ENCODE measurements around the gene MTHFD2L. TPM values are rescaled to one million over a fixed set of nuclear protein-coding genes. Genes with fewer than 3 reads are reported as not detected.
A peak's percentile ranks its signal among the peaks of the same experiment; 100 is the strongest.
"Not testable (repeated sequence)": the region's sequence is repeated elsewhere in the genome, so short reads cannot be mapped to it uniquely, and the experiment has no call there.

The MTHFD2L gene
- total RNA-seq, 1 experiment from 2014 or later, result 11.6 TPM

GRCh38 chr4:74174421-74174820 lies 16.5 kb downstream of the MTHFD2L start:
- no peak for DNase-seq (ENCODE audit: low read depth)
- in situ Hi-C loops (cut with HindIII; ENCODE audit: low pct_unique_long_range_greater_than_20kb, low sequenced_read_pairs), result no loop called here

- DNase-seq (ENCODE audit: low read depth), result no peak
- in situ Hi-C loops (cut with HindIII; ENCODE audit: low pct_unique_long_range_greater_than_20kb, low sequenced_read_pairs), result loop anchor here (25.0 kb wide), 1 partner anchor 137 kb away; the partner anchor contains the start of gene EPGN
Observed at GRCh38 chr4:74174941-74175340, 17.0 kb downstream of the MTHFD2L start.

- DNase-seq (ENCODE audit: low read depth), result no peak
- in situ Hi-C loops (cut with HindIII; ENCODE audit: low pct_unique_long_range_greater_than_20kb, low sequenced_read_pairs), result loop anchor here (25.0 kb wide), 1 partner anchor 137 kb away; the partner anchor contains the start of gene EPGN
Observed at GRCh38 chr4:74175379-74175778, 17.5 kb downstream of the MTHFD2L start.

- in situ Hi-C loops (cut with HindIII; ENCODE audit: low pct_unique_long_range_greater_than_20kb, low sequenced_read_pairs), result loop anchor here (25.0 kb wide), 1 partner anchor 134 kb away; the partner anchor contains the start of gene EPGN
- no peak for DNase-seq (ENCODE audit: low read depth)
Observed at GRCh38 chr4:74178798-74179197, 20.9 kb downstream of the MTHFD2L start.

- in situ Hi-C loops (cut with HindIII; ENCODE audit: low pct_unique_long_range_greater_than_20kb, low sequenced_read_pairs), result loop anchor here (25.0 kb wide), 1 partner anchor 131 kb away; the partner anchor contains the start of gene EPGN
- no peak for DNase-seq (ENCODE audit: low read depth)
Observed at GRCh38 chr4:74181219-74181618, 23.3 kb downstream of the MTHFD2L start.

GRCh38 chr4:74188912-74189311 lies 31.0 kb downstream of the MTHFD2L start:
- DNase-seq (ENCODE audit: low read depth), result no peak
- in situ Hi-C loops (cut with HindIII; ENCODE audit: low pct_unique_long_range_greater_than_20kb, low sequenced_read_pairs), result loop anchor here (25.0 kb wide), 1 partner anchor 123 kb away; the partner anchor contains the start of gene EPGN

GRCh38 chr4:74189331-74190043 lies 31.6 kb downstream of the MTHFD2L start:
- in situ Hi-C loops (cut with HindIII; ENCODE audit: low pct_unique_long_range_greater_than_20kb, low sequenced_read_pairs), result loop anchor here (25.0 kb wide), 1 partner anchor 123 kb away; the partner anchor contains the start of gene EPGN
- peak; percentile 79 for DNase-seq (ENCODE audit: low read depth)

- in situ Hi-C loops (cut with HindIII; ENCODE audit: low pct_unique_long_range_greater_than_20kb, low sequenced_read_pairs), result loop anchor here (25.0 kb wide), 1 partner anchor 122 kb away; the partner anchor contains the start of gene EPGN
- DNase-seq (ENCODE audit: low read depth), result no peak
Observed at GRCh38 chr4:74190332-74190731, 32.4 kb downstream of the MTHFD2L start.

GRCh38 chr4:74190919-74191397 lies 33.0 kb downstream of the MTHFD2L start:
- DNase-seq (ENCODE audit: low read depth), result no peak
- in situ Hi-C loops (cut with HindIII; ENCODE audit: low pct_unique_long_range_greater_than_20kb, low sequenced_read_pairs), result loop anchor here (25.0 kb wide), 1 partner anchor 121 kb away; the partner anchor contains the start of gene EPGN

- in situ Hi-C loops (cut with HindIII; ENCODE audit: low pct_unique_long_range_greater_than_20kb, low sequenced_read_pairs), result loop anchor here (25.0 kb wide), 1 partner anchor 115 kb away; the partner anchor contains the start of gene EPGN
- no peak for DNase-seq (ENCODE audit: low read depth)
Observed at GRCh38 chr4:74197080-74197479, 39.2 kb downstream of the MTHFD2L start.

- DNase-seq (ENCODE audit: low read depth), result peak; percentile 64
- in situ Hi-C loops (cut with HindIII; ENCODE audit: low pct_unique_long_range_greater_than_20kb, low sequenced_read_pairs), result no loop called here
Observed at GRCh38 chr4:74202062-74202586, 44.2 kb downstream of the MTHFD2L start.

- DNase-seq (ENCODE audit: low read depth), result no peak
- in situ Hi-C loops (cut with HindIII; ENCODE audit: low pct_unique_long_range_greater_than_20kb, low sequenced_read_pairs), result no loop called here
Observed at GRCh38 chr4:74203467-74203866, 45.5 kb downstream of the MTHFD2L start.

GRCh38 chr4:74205046-74205445 lies 47.1 kb downstream of the MTHFD2L start:
- in situ Hi-C loops (cut with HindIII; ENCODE audit: low pct_unique_long_range_greater_than_20kb, low sequenced_read_pairs), result no loop called here
- DNase-seq (ENCODE audit: low read depth), result no peak

GRCh38 chr4:74205559-74205958 lies 47.6 kb downstream of the MTHFD2L start:
- no peak for DNase-seq (ENCODE audit: low read depth)
- in situ Hi-C loops (cut with HindIII; ENCODE audit: low pct_unique_long_range_greater_than_20kb, low sequenced_read_pairs), result no loop called here

GRCh38 chr4:74206088-74206825 lies 48.3 kb downstream of the MTHFD2L start:
- in situ Hi-C loops (cut with HindIII; ENCODE audit: low pct_unique_long_range_greater_than_20kb, low sequenced_read_pairs), result no loop called here
- DNase-seq (ENCODE audit: low read depth), result no peak

- DNase-seq (ENCODE audit: low read depth); in situ Hi-C loops (cut with HindIII; ENCODE audit: low pct_unique_long_range_greater_than_20kb, low sequenced_read_pairs): not testable (repeated sequence)
Observed at GRCh38 chr4:74214457-74215159, 56.7 kb downstream of the MTHFD2L start.

GRCh38 chr4:74215236-74215635 lies 57.3 kb downstream of the MTHFD2L start:
- in situ Hi-C loops (cut with HindIII; ENCODE audit: low pct_unique_long_range_greater_than_20kb, low sequenced_read_pairs); DNase-seq (ENCODE audit: low read depth): not testable (repeated sequence)

- DNase-seq (ENCODE audit: low read depth), result peak; percentile 67
Observed at GRCh38 chr4:74217365-74217764, 59.4 kb downstream of the MTHFD2L start.

More at GRCh38 chr4:74217365-74217764, 59.4 kb downstream of the MTHFD2L start:
- in situ Hi-C loops (cut with HindIII; ENCODE audit: low pct_unique_long_range_greater_than_20kb, low sequenced_read_pairs), result no loop called here

All from Caki2 (cell line).